ENCODE results near the gene PIH1D2.

Gene PIH1D2

DNA sequence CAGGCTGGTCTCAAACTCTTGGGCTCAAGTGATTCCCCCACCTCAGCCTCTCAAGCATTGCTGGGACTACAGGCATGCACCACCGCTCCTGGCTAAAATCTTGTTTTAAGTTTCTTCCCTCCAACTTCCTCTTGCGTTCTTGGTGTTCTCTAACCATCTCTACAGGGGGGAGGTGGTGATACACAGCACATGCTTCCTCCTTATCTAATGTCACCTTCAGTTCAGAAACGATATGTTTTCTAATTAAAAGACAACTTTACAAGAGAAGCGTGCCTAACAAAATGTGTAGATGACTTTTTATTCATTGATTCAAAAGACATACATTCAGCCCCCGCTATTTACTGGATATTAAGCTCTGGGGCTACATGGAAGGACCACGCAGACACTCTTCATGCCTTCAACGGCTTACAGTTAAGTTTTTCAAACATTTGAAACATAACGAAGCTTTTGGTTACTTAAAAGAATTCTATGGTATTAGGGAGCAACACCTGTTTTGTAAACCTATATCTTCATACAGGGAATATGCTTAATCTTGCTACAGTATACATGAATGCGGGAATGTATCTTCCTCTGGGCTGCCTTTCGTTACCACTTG lies 49.5 kb downstream of the PIH1D2 start (continued):
- TF ChIP-seq ZNF239 (tag by site-specific recombination; IDR thresholded peaks at IDR 0.05) (no peak), ZNF350 (tag by site-specific recombination; IDR thresholded peaks at IDR 0.05) (no peak)

DNA sequence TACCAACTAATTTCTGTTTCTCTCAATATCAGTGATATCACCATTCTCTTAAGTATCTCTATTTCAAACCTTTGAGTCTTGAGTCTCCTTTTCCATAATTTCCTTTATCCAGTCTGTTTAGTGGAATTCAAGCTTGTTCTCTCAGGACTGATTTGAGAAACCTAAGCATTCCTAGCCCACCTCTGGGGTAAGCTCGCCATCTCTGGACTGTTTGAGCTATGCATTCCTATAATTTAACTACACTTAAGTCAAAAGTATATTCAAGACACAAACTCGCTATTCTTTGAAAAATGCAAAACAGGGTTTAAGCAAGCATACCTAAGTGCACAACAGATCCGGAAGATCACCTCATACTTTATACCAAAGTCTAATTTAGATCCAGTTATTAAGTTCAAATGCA lies 50.7 kb downstream of the PIH1D2 start:
- Histone ChIP-seq H3K36me3 (ENCODE audit: control insufficient read depth in 2 of 2, insufficient read depth in 1 of 2, low read length in 2 of 2) (peaks cover 0 to 29% of the 10 kb centered on the region in 2 experiments; a peak in 1 of 3 replicates), H3K4me3 (ENCODE audit: low read depth, low read length) (no peak overlapping the region), H3K4me1 (ENCODE audit: control insufficient read depth, insufficient read depth, low read length) (no peaks in the 10 kb centered on the region), H3K9me3 (ENCODE audit: control insufficient read depth, insufficient read depth, low read depth, low read length) (no peaks in the 10 kb centered on the region), H3K27ac (ENCODE audit: extremely low read depth, low read depth, low read length) (no peak overlapping the region)
- TF ChIP-seq, protein P1, sequence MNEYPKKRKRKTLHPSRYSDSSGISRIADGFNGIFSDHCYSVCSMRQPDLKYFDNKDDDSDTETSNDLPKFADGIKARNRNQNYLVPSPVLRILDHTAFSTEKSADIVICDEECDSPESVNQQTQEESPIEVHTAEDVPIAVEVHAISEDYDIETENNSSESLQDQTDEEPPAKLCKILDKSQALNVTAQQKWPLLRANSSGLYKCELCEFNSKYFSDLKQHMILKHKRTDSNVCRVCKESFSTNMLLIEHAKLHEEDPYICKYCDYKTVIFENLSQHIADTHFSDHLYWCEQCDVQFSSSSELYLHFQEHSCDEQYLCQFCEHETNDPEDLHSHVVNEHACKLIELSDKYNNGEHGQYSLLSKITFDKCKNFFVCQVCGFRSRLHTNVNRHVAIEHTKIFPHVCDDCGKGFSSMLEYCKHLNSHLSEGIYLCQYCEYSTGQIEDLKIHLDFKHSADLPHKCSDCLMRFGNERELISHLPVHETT (tag by site-specific recombination; IDR thresholded peaks at IDR 0.05), result no peak
- TF ChIP-seq ZNF707 (tag by site-specific recombination; IDR thresholded peaks at IDR 0.05) (no peak), ZNF121 (tag by site-specific recombination; IDR thresholded peaks at IDR 0.05) (no peak), GLI4 (tag by site-specific recombination; IDR thresholded peaks at IDR 0.05) (no peak), ZNF324 (tag by site-specific recombination; IDR thresholded peaks at IDR 0.05) (no peak), ZFP37 (tag by site-specific recombination; IDR thresholded peaks at IDR 0.05) (no peak), ZNF202 (tag by site-specific recombination; IDR thresholded peaks at IDR 0.05; ENCODE audit: borderline replicate concordance) (no peak), ZNF785 (tag by site-specific recombination; IDR thresholded peaks at IDR 0.05) (no peak), SALL2 (tag by site-specific recombination; IDR thresholded peaks at IDR 0.05; ENCODE audit: borderline replicate concordance) (no peak), SP3 (tag by site-specific recombination; IDR thresholded peaks at IDR 0.05) (no peak), ZNF248 (tag by site-specific recombination; IDR thresholded peaks at IDR 0.05) (no peak), SCRT1 (tag by site-specific recombination; IDR thresholded peaks at IDR 0.05; ENCODE audit: borderline replicate concordance) (no peak), ZNF76 (tag by site-specific recombination; IDR thresholded peaks at IDR 0.05; ENCODE audit: borderline replicate concordance, low read depth) (no peak), ZNF701 (tag by site-specific recombination; IDR thresholded peaks at IDR 0.05) (no peak), ZNF558 (tag by site-specific recombination; IDR thresholded peaks at IDR 0.05) (no peak)
- TF ChIP-seq, protein P2, sequence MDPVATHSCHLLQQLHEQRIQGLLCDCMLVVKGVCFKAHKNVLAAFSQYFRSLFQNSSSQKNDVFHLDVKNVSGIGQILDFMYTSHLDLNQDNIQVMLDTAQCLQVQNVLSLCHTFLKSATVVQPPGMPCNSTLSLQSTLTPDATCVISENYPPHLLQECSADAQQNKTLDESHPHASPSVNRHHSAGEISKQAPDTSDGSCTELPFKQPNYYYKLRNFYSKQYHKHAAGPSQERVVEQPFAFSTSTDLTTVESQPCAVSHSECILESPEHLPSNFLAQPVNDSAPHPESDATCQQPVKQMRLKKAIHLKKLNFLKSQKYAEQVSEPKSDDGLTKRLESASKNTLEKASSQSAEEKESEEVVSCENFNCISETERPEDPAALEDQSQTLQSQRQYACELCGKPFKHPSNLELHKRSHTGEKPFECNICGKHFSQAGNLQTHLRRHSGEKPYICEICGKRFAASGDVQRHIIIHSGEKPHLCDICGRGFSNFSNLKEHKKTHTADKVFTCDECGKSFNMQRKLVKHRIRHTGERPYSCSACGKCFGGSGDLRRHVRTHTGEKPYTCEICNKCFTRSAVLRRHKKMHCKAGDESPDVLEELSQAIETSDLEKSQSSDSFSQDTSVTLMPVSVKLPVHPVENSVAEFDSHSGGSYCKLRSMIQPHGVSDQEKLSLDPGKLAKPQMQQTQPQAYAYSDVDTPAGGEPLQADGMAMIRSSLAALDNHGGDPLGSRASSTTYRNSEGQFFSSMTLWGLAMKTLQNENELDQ (tag by site-specific recombination; IDR thresholded peaks at IDR 0.05; ENCODE audit: low read depth), result no peak
- TF ChIP-seq, protein P3, sequence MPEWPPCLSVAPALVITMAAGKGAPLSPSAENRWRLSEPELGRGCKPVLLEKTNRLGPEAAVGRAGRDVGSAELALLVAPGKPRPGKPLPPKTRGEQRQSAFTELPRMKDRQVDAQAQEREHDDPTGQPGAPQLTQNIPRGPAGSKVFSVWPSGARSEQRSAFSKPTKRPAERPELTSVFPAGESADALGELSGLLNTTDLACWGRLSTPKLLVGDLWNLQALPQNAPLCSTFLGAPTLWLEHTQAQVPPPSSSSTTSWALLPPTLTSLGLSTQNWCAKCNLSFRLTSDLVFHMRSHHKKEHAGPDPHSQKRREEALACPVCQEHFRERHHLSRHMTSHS (tag by site-specific recombination; IDR thresholded peaks at IDR 0.05), result no peak
- TF ChIP-seq, protein P4, sequence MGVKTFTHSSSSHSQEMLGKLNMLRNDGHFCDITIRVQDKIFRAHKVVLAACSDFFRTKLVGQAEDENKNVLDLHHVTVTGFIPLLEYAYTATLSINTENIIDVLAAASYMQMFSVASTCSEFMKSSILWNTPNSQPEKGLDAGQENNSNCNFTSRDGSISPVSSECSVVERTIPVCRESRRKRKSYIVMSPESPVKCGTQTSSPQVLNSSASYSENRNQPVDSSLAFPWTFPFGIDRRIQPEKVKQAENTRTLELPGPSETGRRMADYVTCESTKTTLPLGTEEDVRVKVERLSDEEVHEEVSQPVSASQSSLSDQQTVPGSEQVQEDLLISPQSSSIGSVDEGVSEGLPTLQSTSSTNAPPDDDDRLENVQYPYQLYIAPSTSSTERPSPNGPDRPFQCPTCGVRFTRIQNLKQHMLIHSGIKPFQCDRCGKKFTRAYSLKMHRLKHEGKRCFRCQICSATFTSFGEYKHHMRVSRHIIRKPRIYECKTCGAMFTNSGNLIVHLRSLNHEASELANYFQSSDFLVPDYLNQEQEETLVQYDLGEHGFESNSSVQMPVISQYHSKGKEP (tag by site-specific recombination; IDR thresholded peaks at IDR 0.05), result no peak
- ChIA-PET CTCF (interaction anchor here (0.5 to 2.4 kb wide), 5 partner anchors 26 to 423 kb away, joined by 3 to 10 read pairs (median 4); no protein-coding TSS in a partner anchor), POLR2A (interaction anchor here (0.9 kb wide), 1 partner anchor 96 kb away, joined by 3 read pairs; no protein-coding TSS in a partner anchor)
